Mucosa of rectum (tissue), 2 donors: ENCODE data around the gene TRIM3.
A peak's percentile ranks its signal among the peaks of the same experiment; 100 is the strongest.

Experiments used
- H3K27ac ChIP-seq, 2 donors: one replicate each; pipeline ENCODE4 v1.7.0; 2013; ENCODE audit warnings: inconsistent platforms in 2 of 2, low read depth in 2 of 2, low read length in 2 of 2
- H3K27me3 ChIP-seq, 2 donors: one replicate each; pipeline ENCODE4 v1.7.0; 2013; ENCODE audit warnings: low read length in 2 of 2; ENCODE audit not compliant: control insufficient read depth in 2 of 2, insufficient read depth in 2 of 2
- H3K36me3 ChIP-seq, 2 donors: one replicate each; pipeline ENCODE4 v1.7.0; 2013; ENCODE audit warnings: low read length in 2 of 2; ENCODE audit not compliant: control insufficient read depth in 2 of 2, insufficient read depth in 2 of 2
- H3K4me1 ChIP-seq, 2 donors: one replicate each; pipeline ENCODE4 v1.7.0; 2013; ENCODE audit warnings: low read length in 2 of 2, mild to moderate bottlenecking in 1 of 2; ENCODE audit not compliant: control insufficient read depth in 2 of 2, insufficient read depth in 2 of 2
- H3K4me3 ChIP-seq, 2 donors: one replicate each; pipeline ENCODE4 v1.7.0; 2013; ENCODE audit warnings: low read length in 2 of 2
- H3K9ac ChIP-seq, 2 donors: one replicate each; pipeline ENCODE4 v1.7.0; 2013; ENCODE audit warnings: low read length in 2 of 2, low read depth in 1 of 2, mild to moderate bottlenecking in 1 of 2
- H3K9me3 ChIP-seq, 2 donors: one replicate each; pipeline ENCODE4 v1.7.0; 2013; ENCODE audit warnings: low read length in 2 of 2; ENCODE audit not compliant: control insufficient read depth in 2 of 2
- donor health status: healthy.
- donor health status: Normal muscosa, but diverticular disease.

TRIM3 gene

GRCh38 chr11:6442441-6442840 lies 31.3 kb downstream of the TRIM3 start:
- Histone ChIP-seq H3K9me3 (no peaks in the 10 kb centered on the region), H3K36me3 (no peaks in the 10 kb centered on the region), H3K27me3 (no peaks in the 10 kb centered on the region), H3K4me3 (no peak overlapping the region), H3K9ac (no peak overlapping the region), H3K27ac (no peak overlapping the region), H3K4me1 (no peaks in the 10 kb centered on the region)

GRCh38 chr11:6440906-6441358 lies 32.8 kb downstream of the TRIM3 start, which contains the start of gene HPX:
Gene HPX (minus strand): TSS chr11:6440987. CDS start chr11:6440963, 24 bp downstream.
- no peaks in the 10 kb centered on the region for H3K27me3 ChIP-seq
- H3K4me1 ChIP-seq, result no peaks in the 10 kb centered on the region
- H3K36me3 ChIP-seq, result no peaks in the 10 kb centered on the region
- H3K9ac ChIP-seq, result no peak within 1 kb of the TSS
- no peaks in the 10 kb centered on the region for H3K9me3 ChIP-seq
- H3K4me3 ChIP-seq, result no peak within 1 kb of the TSS
- H3K27ac ChIP-seq, result no peak within 1 kb of the TSS

DNA sequence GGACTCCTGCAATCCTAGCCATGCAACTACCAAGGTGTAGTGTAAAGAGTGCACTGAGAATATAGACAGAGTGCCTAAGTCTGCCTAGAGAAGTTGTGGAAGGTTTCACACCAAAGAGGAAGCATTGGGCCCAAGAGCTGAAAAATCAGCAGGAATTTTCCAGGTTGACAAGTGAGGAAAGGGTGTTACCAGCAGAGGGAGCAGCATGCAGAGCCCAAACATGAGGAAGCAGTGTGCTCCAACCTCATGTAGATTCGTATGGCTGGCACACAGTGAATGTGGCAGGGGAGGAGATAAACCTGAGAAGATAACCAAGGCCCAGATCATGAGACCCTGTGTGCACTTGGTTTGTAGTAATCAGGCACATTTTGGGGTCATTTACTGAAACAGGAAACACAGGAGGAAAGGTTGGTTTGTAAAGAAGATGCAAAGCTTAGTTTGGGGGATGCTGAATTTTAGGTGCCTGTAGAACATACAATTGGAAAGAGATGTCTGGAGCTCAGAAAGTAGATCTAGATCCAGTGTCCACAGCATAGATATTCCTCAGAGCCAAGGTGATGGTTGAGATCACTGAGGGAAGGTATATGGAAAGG lies 34.7 kb downstream of the TRIM3 start:
- Histone ChIP-seq H3K27me3 (no peaks in the 10 kb centered on the region), H3K4me1 (no peaks in the 10 kb centered on the region), H3K36me3 (no peaks in the 10 kb centered on the region), H3K4me3 (no peak overlapping the region), H3K9me3 (no peaks in the 10 kb centered on the region), H3K9ac (no peak overlapping the region), H3K27ac (no peak overlapping the region)

- H3K9me3 ChIP-seq, result no peaks in the 10 kb centered on the region
- H3K36me3 ChIP-seq, result no peaks in the 10 kb centered on the region
- no peak overlapping the region for H3K4me3 ChIP-seq
- no peaks in the 10 kb centered on the region for H3K4me1 ChIP-seq
- H3K27ac ChIP-seq, result no peak overlapping the region
- H3K27me3 ChIP-seq, result no peaks in the 10 kb centered on the region
- H3K9ac ChIP-seq, result no peak overlapping the region
Observed at GRCh38 chr11:6437993-6438392, 35.7 kb downstream of the TRIM3 start.

DNA sequence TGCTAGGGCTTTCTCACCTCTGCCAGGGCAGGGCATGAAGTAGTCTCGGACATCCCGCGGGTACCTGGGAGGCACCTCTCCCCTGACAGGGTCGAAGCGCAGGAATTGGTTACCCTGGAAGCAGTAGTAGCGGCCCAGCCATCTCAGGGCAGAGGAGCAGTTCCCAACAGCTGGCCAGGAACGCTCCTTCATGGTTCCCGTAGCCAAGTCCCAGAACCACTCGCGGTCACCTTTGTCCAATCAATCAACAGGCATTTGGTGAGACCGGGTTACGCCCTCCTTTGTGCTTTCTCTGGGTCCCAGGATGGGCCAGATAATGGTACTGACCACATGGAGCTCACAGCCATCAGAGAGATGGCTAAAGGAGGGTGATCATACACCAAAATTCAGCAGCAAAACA lies 36.3 kb downstream of the TRIM3 start:
- Histone ChIP-seq H3K27me3 (no peaks in the 10 kb centered on the region), H3K9me3 (no peaks in the 10 kb centered on the region), H3K4me1 (no peaks in the 10 kb centered on the region)

DNA sequence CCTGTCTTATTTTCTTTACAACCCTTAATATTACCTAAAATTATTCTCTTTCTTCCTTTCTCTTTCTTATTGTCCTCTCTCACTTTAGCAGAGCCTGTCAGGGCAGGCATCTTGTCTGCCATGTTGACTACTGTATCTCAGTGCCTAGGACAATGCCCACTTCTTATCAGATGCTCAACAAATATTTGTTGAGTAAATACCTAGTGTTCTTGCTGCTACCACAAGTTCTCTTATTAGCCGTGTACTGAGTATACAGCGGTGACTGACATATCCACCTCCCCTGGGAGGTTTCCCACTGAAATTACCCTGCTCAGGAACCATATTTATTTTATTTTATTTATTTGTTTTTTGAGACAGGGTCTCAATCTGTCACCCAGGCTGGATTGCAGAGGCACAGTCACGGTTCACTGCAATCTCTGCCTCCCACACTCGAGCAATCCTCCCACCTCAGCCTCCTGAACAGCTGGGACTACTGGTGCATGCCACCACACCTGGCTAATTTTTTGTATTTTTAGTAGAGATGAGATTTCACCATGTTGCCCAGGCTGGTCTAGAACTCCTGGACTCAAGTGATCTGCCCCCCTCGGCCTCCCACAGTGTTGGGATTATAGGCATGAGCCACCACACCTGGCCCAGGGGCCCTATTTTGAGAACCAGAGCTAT lies 39.6 kb downstream of the TRIM3 start:
- Histone ChIP-seq H3K4me1 (no peaks in the 10 kb centered on the region), H3K9ac (no peak overlapping the region), H3K27ac (no peak overlapping the region), H3K27me3 (no peaks in the 10 kb centered on the region), H3K4me3 (no peak overlapping the region), H3K9me3 (no peaks in the 10 kb centered on the region), H3K36me3 (no peaks in the 10 kb centered on the region)

More for the DNA sequence above, 36.3 kb downstream of the TRIM3 start:
- Histone ChIP-seq H3K9ac (no peak overlapping the region), H3K27ac (no peak overlapping the region), H3K36me3 (no peaks in the 10 kb centered on the region), H3K4me3 (no peak overlapping the region)

- Histone ChIP-seq H3K27me3 (no peaks in the 10 kb centered on the region), H3K9ac (no peak overlapping the region), H3K36me3 (no peaks in the 10 kb centered on the region)
Observed at GRCh38 chr11:6431861-6432260, 41.9 kb downstream of the TRIM3 start.

DNA sequence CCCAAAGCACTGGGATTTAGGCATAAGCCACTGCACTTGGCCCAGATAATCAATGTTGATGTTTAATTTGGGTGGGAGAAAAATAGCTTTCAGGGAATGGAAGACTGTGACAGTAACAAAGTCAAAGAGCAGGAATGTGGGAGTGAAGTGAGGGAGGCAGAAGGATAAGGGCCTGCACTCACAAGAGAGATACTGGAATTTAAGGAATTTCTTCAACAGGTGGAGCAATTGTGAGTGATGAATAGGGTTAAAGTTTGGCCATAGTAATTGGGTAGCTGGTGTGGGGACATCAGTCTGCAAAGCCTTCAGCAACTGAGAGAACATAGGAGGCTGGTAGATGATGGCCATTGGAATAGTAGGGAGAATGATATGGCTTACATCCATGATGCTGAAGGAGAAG lies 46.2 kb downstream of the TRIM3 start:
- H3K27ac ChIP-seq, result no peak overlapping the region
- no peaks in the 10 kb centered on the region for H3K36me3 ChIP-seq
- H3K4me1 ChIP-seq, result no peaks in the 10 kb centered on the region
- H3K9me3 ChIP-seq, result no peaks in the 10 kb centered on the region
- H3K27me3 ChIP-seq, result no peaks in the 10 kb centered on the region
- H3K9ac ChIP-seq, result no peak overlapping the region
- H3K4me3 ChIP-seq, result no peak overlapping the region

More at GRCh38 chr11:6431861-6432260, 41.9 kb downstream of the TRIM3 start:
- Histone ChIP-seq H3K9me3 (no peaks in the 10 kb centered on the region), H3K4me3 (no peak overlapping the region), H3K27ac (no peak overlapping the region), H3K4me1 (no peaks in the 10 kb centered on the region)

DNA sequence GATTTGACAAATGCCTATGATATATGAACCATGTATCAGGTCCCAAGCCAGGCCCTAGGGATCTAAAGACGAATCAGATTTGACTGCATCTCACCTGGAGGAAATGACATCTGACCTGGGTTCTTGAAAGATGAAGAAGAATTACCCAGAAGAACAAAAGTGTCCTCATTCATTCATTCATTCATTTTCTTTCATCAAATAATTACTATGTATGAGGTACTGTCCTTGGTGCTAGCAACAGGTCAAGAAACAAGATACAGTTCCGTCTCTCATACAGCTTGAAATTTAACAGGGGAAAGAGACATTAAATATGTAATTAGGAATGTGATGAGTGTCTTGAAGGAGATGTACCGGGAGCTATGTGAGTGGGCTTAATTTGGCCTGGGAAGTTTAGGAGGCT lies 53.1 kb downstream of the TRIM3 start:
- Histone ChIP-seq H3K27me3 (no peaks in the 10 kb centered on the region), H3K9ac (no peak overlapping the region), H3K36me3 (no peaks in the 10 kb centered on the region), H3K9me3 (no peaks in the 10 kb centered on the region), H3K4me1 (peaks cover 4% of the 10 kb centered on the region in 2 donors), H3K27ac (no peak overlapping the region), H3K4me3 (no peak overlapping the region)

GRCh38 chr11:6419009-6419631 lies 54.6 kb downstream of the TRIM3 start, which contains the start of gene APBB1:
Gene APBB1 (minus strand): TSS chr11:6419094. CDS start chr11:6411347, 7,747 bp downstream.
- Histone ChIP-seq H3K27me3 (no peaks in the 10 kb centered on the region), H3K36me3 (no peaks in the 10 kb centered on the region), H3K4me3 (peak within 1 kb of the TSS; percentile 76 to 77), H3K9ac (peak within 1 kb of the TSS; percentile 61 to 78), H3K4me1 (peaks cover 4% of the 10 kb centered on the region in 2 donors), H3K9me3 (no peaks in the 10 kb centered on the region), H3K27ac (peak within 1 kb of the TSS; percentile 48 to 74)
